NCI-H1694 treated with DMSO at 0.1 percent for 48 hours (cell line): ENCODE results near the gene PP2D1.
"Not testable (repeated sequence)": the region's sequence is repeated elsewhere in the genome, so short reads cannot be mapped to it uniquely, and the experiment has no call there.

Experiments used
- DNase-seq: peaks from one replicate; lab custom pipeline; 2025; lab: John Stamatoyannopoulos, UW

PP2D1 gene

DNA sequence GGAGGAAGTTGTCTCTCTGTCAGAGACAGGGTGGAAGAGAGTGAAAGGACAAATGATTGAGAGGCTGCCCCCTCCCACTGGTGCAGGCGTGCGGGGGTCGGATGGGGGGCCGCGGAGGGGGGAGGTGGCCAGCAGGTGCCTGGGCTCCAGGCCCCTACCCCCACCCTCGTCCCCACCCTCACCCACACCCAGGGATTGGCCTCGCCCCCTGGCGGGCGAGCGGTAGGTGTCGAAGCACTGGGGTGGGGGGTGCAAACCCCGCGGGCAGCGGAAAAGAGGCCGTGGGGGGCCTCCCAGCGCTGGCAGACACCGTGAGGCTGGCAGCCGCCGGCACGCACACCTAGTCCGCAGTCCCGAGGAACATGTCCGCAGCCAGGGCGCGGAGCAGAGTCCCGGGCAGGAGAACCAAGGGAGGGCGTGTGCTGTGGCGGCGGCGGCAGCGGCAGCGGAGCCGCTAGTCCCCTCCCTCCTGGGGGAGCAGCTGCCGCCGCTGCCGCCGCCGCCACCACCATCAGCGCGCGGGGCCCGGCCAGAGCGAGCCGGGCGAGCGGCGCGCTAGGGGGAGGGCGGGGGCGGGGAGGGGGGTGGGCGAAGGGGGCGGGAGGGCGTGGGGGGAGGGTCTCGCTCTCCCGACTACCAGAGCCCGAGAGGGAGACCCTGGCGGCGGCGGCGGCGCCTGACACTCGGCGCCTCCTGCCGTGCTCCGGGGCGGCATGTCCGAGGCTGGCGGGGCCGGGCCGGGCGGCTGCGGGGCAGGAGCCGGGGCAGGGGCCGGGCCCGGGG lies 27.9 kb upstream of the PP2D1 start, which contains the start of gene KAT2B:
TSS of gene KAT2B (plus strand) at position 682 of the 783 bp plus-strand sequence. CDS start at position 714, 32 bp downstream.
- peak; percentile 2 for DNase-seq

DNA sequence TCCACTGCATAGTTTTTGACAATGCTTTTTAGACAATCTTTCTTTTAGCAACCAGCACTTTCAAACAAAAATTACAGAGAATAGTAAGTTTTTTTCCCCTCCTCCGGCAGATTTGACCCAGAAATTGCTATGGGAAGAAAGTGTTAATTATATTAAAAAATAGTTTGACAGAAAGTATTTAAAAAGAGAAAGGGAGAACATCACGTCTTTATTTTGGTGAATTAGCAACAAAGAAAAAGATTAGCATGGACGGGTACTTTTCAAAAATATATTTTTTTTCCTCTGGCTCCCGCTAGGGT lies 27.4 kb upstream of the PP2D1 start:
- no peak for DNase-seq

DNA sequence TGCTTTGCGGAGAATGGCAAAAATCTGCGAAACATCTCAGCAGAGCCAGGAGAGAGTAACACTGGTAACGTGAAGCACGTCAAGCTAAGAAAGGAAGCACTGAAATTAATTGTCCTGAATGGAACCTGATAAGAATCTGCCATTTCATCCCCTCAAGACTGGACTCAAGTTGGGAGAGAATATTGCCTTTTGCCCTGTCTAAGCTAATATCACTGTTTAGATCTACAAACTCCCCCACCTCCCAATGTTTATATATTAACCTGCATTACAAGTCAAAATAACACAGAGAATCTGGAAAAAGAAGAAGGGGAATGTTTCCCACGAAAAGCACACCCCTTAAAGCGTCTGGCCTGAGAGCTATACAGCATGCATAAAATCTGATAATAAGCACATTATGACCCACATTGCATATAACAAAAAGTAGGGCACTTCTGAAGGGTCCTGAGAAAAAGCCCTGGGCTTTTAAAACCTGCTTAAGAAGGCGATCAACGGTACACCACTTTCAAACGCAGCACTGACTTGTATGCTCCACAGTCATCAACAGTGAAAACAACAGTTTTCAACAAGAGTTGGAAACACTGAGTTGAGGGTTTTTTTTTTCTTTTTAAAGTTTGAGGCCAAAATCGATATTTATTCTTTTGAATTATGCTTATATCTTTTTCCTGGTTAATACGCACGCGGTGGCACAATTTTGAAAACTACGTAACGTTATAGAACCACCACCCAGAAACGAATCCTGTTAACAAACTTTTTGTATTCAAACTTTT lies 26.8 kb upstream of the PP2D1 start:
- DNase-seq = no peak

DNA sequence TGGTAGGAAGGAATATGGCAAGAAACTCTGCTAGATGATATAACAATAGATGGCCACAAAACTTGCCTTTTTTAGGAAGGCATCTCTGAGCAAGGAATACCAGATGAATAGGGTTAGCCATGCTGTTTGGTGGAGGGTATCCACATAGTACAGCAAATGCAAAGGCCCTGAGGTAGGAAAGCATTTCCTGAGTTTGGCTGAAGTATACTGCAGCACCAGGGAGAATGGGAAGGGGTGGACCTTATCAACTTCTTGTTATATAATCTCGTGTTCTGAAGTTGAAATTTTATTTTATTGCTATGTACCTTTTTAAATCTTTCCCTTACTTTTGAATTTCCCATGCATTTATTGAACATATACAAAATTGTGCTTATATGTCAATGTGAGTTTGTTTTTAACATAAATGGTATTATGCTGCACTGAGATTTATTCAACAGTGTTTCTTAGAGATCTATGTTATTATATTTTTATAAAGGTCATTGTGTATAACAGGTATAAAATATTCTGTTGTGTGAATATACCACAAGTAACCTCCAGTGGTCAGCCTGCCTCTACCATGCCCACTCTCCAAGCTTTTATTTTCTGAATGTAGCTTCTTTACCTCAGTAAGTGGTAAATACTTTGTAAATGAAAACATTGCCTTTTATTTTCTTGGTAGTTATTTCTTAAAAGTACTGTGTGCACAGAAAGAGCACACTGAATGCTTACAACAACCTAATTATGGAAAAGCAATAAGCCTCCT lies 25.4 kb upstream of the PP2D1 start:
- DNase-seq = no peak

DNA sequence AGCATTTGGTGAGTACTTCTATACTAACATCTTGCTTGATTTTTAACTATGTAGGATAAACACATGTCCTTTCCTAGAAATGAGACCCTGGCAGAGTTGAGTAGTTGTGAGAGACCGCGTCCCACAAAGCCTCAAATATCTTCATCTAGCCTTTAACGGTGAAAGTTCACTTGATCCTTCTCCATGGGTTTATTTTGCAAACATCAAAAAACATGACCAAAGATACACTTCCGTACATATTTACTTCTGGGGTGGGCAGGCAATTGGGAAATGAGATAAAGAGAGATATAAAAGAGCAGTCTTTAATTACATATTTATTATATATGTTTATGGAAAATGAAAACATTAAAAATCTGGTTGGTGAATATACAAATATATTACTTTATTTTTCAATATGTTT lies 23.0 kb upstream of the PP2D1 start:
- no peak for DNase-seq

DNA sequence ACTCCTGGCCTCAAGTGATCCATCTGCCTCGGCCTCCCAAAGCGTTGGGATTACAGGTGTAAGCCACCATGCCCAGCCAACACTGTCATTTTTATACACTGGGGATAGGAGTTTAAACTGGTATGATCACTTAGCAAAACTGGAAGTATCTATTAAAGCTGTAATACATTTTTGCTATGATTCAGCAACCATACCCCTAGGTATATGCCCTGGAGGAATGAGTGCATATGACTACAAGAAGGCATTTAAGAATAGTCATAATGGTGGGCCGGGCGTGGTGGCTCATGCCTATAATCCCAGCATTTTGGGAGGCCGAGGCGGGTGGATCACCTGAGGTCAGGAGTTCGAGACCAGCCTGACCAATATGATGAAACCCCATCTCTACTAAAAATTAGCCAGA lies 19.9 kb upstream of the PP2D1 start:
- DNase-seq = not testable (repeated sequence)

DNA sequence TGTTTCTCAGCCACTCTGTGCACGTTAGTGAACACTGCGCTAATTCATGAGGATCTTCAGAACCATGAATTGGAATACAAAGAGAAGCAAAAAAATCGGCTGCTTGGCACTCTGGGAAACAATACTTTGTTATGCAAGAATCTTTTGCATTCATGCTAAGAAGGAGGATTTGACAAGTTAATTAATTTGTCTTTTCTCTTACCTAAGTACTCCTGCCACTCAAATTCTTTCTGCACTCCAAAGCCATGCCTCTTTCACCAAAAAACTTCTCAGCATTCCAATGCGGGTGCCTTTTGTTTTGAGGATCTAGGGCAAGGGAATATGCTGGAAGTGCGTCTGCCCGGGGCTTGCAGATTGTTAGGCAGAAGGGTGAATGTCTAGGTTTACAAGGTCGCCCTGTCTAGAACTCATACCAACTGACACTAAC lies 16.9 kb upstream of the PP2D1 start:
- DNase-seq = no peak

DNA sequence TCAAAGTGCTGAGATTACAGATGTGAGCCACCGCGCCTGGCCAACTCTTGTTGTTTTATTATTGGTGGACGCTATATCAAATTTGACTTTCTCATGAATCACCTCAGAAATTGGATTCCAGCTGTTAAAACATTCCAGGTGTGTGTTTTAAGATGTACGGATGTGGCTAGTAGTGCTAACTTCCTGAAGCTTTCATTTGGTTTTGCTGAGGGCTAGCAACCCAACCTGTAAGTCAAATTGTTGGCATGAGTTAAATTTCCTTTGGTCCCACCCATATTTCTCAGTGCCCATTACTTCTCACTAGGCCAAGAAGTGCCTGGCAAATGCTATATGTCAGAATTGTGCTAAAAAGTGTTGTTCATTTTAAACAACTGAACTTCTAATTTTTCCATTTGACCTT lies 15.1 kb upstream of the PP2D1 start:
- DNase-seq = no peak

DNA sequence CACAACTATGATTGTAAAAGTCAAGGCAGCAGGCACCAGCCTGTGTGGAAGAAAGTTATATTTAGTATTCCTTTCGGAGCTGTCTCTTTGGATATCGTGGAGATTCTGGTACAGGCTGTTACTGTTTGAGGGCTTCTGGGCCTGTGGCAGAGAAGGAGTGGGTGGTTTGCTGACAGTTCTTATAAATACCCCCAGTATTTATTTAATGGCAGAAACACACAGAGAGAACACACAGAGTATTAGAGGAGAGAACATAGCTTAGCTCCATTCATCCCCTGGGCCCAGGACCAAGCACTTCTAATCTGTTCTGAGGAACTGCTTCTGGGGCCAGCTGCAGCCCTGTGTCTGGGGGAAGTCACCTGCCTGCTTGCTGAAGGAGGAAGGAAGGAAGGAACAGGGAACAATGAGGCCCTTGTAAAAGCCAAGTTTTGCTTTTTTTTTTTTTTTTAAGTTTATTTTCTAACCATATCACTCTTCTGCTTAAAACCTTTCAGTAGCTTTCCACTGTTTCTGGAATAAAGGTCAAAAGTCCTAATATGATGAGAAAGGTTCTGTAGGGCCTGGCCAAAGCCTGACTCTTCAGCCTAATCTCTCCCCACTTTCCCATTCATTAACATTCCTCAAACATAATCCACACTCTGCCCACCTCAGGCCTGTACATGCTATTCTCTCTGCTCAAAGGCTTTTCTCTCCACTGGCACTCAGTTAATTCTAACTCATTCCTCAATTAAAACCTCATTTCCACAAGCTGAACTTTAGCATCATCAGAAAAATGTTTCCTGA lies 11.8 kb upstream of the PP2D1 start:
- no peak for DNase-seq

DNA sequence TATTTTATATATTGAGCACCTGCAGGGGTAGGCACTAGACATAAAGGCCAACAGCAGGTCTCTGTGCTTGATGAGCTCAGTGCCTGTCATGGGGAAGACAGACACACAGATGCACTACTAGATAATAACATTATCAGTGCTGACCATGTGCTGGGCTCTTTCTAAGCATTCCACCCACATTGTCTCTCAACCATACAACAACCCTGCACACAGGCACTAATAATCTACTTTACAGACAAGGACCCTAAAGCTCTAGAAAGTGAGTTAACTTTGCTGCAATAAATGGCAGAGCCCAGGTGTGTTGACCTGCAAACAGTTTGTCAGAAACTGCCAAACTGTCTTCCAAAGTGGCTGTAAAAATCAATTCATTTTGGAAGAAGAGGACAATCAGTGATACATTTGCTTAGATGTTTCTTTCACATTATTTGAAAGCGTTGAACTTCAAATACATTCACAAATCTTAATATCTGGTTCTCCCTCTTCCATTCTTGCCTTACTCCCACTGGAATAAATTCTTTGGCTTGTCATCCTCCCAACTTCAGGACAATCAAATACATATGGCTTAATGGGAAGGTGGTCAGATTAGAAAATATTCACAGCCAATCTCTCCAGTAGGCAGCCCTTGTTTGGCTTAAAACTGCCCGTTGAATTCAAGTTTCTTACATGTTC lies 11.0 kb upstream of the PP2D1 start:
- DNase-seq = no peak

DNA sequence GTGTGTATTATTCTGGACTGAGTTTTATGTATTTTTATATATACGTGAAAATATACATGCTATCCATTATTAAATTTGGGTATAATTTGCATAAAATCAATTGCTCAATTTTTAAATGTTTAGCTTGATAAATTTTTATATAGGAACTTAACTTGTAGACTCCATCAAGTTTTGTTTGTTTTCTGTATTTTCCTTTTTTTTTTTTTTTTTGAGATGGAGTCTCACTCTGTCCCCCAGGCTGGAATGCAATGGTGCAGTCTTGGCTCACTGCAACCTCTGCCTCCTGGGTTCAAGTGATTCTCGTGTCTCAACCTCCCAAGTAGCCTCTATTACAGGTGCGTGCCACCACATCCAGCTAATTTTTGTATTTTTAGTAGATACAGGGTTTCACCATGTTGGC lies 4.0 kb upstream of the PP2D1 start:
- not testable (repeated sequence) for DNase-seq

DNA sequence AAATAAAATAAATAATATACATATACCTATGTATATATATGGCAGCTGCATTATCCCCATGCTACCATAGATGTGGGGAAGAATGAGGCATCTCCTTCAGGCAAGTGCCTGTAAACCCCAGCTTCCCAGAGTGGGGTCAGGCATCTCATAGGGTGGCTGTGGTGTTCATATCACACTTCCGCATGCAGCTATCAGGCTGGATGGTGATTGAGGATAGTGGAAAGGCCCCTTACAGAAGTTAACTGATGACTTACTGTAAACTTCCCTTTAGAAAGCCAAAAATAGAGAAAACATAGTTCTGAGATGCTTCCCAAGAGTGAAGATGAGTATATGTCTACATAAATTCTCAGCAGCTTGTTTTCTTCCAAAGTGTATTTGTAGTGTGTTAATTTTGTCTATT lies 3.5 kb upstream of the PP2D1 start:
- DNase-seq = no peak

DNA sequence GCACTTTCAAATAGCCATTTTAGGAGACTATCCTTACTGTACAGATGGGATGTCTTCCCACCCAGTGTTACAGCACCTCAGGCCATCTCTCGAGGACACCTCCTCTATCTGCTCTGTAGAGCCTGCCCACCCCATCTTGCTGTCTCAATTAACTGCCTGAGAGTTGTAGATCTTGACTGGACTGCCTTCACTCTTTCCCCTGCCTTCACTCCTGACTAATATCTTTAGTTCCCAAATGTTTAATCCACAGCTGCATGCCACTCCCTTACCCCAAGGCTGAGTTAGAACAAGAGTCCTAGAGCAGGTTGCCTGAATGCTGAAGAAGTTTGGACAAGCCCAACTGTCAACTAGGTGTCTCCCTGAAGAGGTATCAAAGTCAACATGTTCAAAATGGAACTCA lies 1.3 kb upstream of the PP2D1 start:
- no peak for DNase-seq

DNA sequence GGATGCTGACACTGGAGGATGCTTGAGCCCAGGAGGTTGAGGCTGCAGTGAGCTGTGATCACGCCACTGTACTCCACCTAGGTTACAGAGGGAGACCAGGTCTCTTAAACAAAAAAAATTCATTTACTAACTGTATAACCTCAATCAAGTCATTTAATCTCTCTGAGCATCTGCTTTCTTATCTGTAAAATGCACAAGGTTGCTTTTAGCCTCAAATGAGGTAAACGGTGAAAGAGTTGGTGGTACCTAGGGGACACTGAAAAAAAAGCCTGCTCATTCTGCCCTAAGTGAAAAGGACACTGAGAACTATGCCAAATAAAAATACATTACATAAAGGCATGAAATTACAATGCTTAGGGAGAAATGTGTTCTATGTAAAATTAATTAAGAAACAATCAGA lies 3.4 kb downstream of the PP2D1 start:
- no peak for DNase-seq

DNA sequence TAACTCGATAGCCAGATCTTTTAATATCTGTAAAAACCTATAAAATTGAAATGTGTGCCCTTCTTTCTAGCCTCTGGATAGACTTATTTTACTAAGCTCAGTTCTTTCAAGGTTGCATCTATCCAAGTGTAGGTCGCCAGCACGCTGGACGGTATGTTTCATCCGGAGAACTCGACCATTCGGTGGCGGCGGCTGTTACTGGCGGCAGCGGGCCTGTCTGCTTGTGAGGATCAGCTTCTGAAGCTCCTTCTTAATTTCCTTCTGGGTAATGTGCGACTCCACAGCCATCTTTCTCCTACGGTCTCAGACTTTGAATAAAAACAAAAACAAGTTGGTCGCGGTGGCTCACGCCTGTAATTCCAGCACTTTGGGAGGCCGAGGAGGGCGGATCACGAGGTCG lies 4.1 kb downstream of the PP2D1 start:
- no peak for DNase-seq

DNA sequence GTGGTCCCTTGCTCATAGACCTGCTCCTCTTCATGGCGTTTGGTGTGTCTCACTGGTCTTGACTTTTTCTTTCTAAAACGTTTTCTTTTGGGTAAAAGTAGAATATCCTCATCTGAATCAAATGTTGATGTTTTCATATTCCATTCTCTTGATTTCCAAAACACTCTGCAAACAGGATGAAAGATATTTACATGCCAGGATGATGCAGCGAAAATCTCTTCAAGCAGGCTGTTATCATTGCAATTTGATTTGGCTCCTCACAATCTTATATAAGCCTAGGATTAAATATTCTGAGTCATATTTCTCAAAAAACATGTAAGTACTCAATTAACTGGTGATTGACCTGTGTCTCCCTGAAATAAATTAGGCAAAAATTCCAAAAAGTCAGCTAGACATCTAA lies 10.1 kb downstream of the PP2D1 start:
- DNase-seq = no peak

DNA sequence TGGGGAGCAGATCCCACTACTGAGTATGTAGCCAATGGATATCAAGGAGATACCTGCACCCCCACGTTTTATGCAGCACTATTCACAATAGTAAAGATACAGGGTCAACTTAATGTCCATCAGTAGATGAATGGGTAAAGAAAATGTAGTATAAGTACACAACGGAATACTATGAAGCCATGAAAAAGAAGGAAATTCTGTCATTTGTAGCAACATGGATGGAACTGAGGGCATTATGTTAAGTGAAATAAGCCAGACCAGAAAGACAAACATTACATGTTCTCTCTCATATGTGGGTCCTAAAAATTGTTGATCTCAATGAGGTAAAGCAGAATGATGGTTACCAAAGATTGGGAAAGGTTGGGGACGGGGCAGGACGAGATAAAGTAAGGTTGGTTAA lies 14.6 kb downstream of the PP2D1 start:
- no peak for DNase-seq

DNA sequence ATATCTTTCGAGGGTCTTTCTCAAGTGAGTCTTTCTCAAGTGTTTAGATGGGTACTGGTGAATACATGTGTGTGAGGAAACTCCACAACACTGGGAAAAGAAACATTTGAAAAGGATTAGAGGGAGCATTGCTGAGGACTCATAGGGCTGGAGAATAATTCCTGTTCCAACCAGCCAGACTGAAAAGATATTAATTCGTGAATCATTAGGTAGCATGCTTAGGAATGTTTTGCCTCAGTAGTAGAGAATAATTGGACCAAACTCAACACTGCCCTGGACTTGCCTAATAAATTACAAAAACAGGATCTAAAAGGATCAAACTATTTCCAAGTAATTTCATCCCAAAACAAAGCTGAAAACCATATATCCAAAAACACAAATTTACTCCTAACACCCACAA lies 17.3 kb downstream of the PP2D1 start:
- no peak for DNase-seq

DNA sequence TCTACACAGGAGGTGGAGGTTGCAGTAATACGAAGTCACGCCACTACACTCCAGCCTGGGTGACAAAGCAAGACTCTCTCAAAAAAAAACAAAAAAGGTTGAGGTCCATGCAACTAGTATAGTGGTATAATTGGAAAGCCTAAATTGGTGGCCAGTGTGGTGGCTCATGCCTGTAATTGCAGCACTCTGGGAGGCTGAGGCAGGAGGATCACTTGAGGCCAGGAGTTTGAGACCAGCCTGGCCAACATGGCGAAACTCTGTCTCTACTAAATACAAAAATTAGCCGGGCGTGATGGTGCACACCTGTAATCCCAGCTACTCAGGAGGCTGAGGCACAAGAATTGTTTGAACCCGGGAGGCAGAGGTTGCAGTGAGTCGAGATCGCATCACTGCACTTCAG lies 23.2 kb downstream of the PP2D1 start:
- DNase-seq = not testable (repeated sequence)

DNA sequence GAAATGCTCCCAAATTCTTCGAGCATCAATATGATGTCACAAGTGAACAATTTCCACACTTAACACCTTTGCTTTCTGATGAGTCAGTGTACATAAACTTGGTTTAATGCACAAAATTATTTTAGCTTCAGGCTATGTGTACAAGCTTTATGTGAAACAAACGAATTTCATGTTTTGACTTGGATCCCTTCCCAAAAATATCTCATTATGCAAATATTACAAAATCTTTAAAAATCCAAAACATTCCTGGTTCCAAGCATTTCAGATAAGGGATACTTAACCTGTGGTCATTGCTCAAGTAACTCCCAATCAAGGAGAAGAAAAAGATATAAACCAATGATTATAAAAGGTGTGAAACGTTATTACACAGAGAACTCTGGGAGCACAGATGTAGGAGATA lies 40.0 kb downstream of the PP2D1 start:
- no peak for DNase-seq

DNA sequence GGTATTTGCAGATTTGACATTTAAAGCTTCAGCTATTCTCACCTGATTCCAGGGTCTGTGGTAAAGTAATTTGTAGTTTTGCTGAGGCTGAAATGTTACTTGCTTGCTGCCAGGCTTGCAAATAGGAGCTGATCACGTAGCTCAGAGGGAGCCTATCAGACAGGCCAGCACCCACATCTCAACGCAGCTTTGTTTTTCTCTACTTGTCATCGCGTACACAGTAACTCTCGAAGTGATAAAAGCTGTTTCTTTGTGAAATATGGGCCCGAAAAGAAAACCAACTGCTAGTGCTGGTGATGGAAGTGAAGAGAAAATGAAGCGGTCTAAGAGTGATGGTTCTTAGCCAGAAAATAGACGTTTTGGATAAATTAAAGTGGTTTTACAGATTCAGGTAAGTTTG lies 41.7 kb downstream of the PP2D1 start:
- DNase-seq = no peak

DNA sequence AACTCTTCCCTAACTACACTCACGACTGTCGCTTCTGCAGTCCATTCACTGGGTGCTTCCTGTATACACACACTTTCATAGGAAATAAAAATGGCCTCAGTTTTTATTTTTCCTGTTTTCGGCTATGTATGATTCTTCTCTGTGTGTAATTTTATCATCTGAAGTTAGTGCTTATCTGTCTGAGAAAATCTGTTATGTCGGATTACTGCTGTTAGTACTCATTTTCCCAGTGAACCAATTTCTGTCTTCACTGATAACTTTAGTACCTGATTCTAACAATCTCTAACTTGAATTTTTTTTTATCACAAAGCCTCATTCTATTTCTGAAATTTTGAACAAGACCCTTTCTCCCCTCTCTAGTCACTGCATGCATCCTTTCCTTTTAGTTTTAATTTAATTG lies 44.3 kb downstream of the PP2D1 start:
- no peak for DNase-seq
